Panc1 (cell line): ENCODE measurements around the gene NWD2. TPM values are rescaled to one million over a fixed set of nuclear protein-coding genes. Genes with fewer than 3 reads are reported as not detected.

Experiments
- ATAC-seq: fragments of 200-7000 bp; cut with Tn5 transposase; 2 replicates; pipeline ENCODE4 v1.9.1; 2020; ENCODE audit warnings: mild to moderate bottlenecking, moderate library complexity
- BruUV-seq: library from RNA; stranded (reverse); fragments of 400-500 nt; replicated peaks from 2 replicates; lab custom pipeline; 2021; lab: Mats Ljungman, UMichigan
- CTCF ChIA-PET: fragments of 300-600 bp; sonication (Branson Sonifier 250); formaldehyde crosslinking; loops from one replicate; lab custom pipeline; 2022; ENCODE audit warnings: antibody characterized with exemption; lab: Charles Lee
- POLR2A ChIA-PET: fragments of 300-600 bp; sonication (Branson Sonifier 250); formaldehyde crosslinking; loops from one replicate; lab custom pipeline; 2022; ENCODE audit warnings: antibody characterized with exemption; lab: Charles Lee
- DNase-seq: peaks from one replicate; pipeline ENCODE4 v3.0.0-alpha.2; 2010; ENCODE audit warnings: low read depth, low spot score
- H3K27ac ChIP-seq: 2 replicates; pipeline ENCODE4 v1.5.1; 2011; ENCODE audit warnings: mild to moderate bottlenecking, low read length, inconsistent platforms
- H3K27me3 ChIP-seq: fragments of 200-500 bp; sonication (Bioruptor generic); 2 replicates; pipeline ENCODE4 v1.6.0; 2014; ENCODE audit warnings: low read length, inconsistent platforms; ENCODE audit not compliant: control insufficient read depth, insufficient read depth
- H3K36me3 ChIP-seq: fragments of 200-500 bp; sonication (Bioruptor generic); 2 replicates; pipeline ENCODE4 v1.5.1; 2014; ENCODE audit warnings: inconsistent platforms, mild to moderate bottlenecking, low read length, moderate library complexity; ENCODE audit not compliant: control insufficient read depth, insufficient read depth
- H3K4me1 ChIP-seq: 2 replicates; pipeline ENCODE4 v1.5.1; 2011; ENCODE audit warnings: inconsistent platforms, mild to moderate bottlenecking, low read length, moderate library complexity; ENCODE audit not compliant: control insufficient read depth, insufficient read depth
- H3K4me3 ChIP-seq, 2 experiments: 2 replicates each; pipeline ENCODE4 v1.5.1; 2011 to 2012; ENCODE audit warnings: low read depth in 2 of 2, low read length in 2 of 2, mild to moderate bottlenecking in 2 of 2, inconsistent platforms in 1 of 2, moderate library complexity in 1 of 2
- H3K9me3 ChIP-seq: fragments of 200-500 bp; sonication (Bioruptor generic); 2 replicates; pipeline ENCODE4 v1.5.1; 2014; ENCODE audit warnings: low read depth, mild to moderate bottlenecking, inconsistent platforms, low read length, moderate library complexity; ENCODE audit not compliant: control insufficient read depth, insufficient read depth
- POLR2AphosphoS5 ChIP-seq: IDR thresholded peaks from 2 replicates; pipeline ENCODE4 v1.6.1; 2012; ENCODE audit warnings: mild to moderate bottlenecking, low read depth, low read length, moderate library complexity
- SIN3A ChIP-seq: IDR thresholded peaks from 2 replicates; pipeline ENCODE4 v1.6.1; 2012; ENCODE audit warnings: low read depth, mild to moderate bottlenecking, low read length, moderate library complexity, borderline replicate concordance; ENCODE audit not compliant: insufficient read depth
- TCF7L2 ChIP-seq: IDR thresholded peaks from 2 replicates; pipeline ENCODE4 v1.6.1; 2011; ENCODE audit warnings: mild to moderate bottlenecking, low read depth, low read length, inconsistent platforms
- in situ Hi-C: cut with HindIII; loops from 2 replicates; pipeline ENCODE4 v1.10.0; 2016; ENCODE audit warnings: low sequenced_read_pairs, low pct_unique_long_range_greater_than_20kb
- intact Hi-C: fragments of 100-400 bp; cut with micrococcal nuclease; formaldehyde crosslinking; loops from one replicate; pipeline ENCODE4 v1.10.0; 2022; ENCODE audit not compliant: unreplicated experiment
- total RNA-seq: library from RNA; stranded (reverse); gene quantifications from one replicate; pipeline ENCODE4 v1.2.1, GENCODE V29; 2021; ENCODE audit not compliant: unreplicated experiment
- TF ChIP-seq, protein P1 (sequence below), 2 experiments: IDR thresholded peaks; 2 replicates each; pipeline ENCODE4 v1.6.1; 2011 to 2012; ENCODE audit warnings: low read depth in 2 of 2, control low read depth in 1 of 2, low read length in 1 of 2, mild to moderate bottlenecking in 1 of 2, moderate library complexity in 1 of 2; ENCODE audit not compliant: insufficient read depth in 1 of 2
- TF ChIP-seq, protein P2 (sequence below): fragments of 450-650 bp; IDR thresholded peaks from 2 replicates; pipeline ENCODE4 v1.5.1; 2017; ENCODE audit warnings: mild to moderate bottlenecking

The NWD2 gene
- total RNA-seq, 1 experiment from 2014 or later = not detected

DNA sequence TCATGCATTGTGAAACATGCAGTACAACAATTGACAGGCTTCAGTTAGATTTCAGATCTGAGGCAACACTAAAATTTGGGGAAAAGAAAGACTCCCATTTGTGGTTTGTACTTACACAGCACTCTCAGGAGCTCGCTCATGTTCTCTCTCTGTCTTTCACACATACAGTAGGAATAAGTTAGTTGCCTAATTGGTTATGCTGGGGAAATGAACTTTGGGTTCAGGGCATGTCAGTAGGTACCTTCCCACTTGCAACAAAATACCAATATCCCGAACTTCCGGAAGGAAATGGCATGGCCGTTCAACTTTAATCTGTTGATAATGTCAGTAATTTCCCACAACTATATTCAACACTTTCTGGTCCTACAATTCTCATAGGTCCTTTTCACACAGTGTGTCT, 223.3 kb downstream of the NWD2 start:
- H3K4me3 ChIP-seq = no peak overlapping the region
- ATAC-seq (no peak), DNase-seq (no peak)
- no peaks in the 10 kb centered on the region for H3K36me3 ChIP-seq
- TF ChIP-seq, protein P1, sequence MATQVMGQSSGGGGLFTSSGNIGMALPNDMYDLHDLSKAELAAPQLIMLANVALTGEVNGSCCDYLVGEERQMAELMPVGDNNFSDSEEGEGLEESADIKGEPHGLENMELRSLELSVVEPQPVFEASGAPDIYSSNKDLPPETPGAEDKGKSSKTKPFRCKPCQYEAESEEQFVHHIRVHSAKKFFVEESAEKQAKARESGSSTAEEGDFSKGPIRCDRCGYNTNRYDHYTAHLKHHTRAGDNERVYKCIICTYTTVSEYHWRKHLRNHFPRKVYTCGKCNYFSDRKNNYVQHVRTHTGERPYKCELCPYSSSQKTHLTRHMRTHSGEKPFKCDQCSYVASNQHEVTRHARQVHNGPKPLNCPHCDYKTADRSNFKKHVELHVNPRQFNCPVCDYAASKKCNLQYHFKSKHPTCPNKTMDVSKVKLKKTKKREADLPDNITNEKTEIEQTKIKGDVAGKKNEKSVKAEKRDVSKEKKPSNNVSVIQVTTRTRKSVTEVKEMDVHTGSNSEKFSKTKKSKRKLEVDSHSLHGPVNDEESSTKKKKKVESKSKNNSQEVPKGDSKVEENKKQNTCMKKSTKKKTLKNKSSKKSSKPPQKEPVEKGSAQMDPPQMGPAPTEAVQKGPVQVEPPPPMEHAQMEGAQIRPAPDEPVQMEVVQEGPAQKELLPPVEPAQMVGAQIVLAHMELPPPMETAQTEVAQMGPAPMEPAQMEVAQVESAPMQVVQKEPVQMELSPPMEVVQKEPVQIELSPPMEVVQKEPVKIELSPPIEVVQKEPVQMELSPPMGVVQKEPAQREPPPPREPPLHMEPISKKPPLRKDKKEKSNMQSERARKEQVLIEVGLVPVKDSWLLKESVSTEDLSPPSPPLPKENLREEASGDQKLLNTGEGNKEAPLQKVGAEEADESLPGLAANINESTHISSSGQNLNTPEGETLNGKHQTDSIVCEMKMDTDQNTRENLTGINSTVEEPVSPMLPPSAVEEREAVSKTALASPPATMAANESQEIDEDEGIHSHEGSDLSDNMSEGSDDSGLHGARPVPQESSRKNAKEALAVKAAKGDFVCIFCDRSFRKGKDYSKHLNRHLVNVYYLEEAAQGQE (IDR thresholded peaks at IDR 0.05; ENCODE audit: insufficient read depth in 1 of 2, low read depth in 2 of 2, low read length in 1 of 2) = no peak
- no peak for TF ChIP-seq POLR2AphosphoS5
- TF ChIP-seq, protein P2, sequence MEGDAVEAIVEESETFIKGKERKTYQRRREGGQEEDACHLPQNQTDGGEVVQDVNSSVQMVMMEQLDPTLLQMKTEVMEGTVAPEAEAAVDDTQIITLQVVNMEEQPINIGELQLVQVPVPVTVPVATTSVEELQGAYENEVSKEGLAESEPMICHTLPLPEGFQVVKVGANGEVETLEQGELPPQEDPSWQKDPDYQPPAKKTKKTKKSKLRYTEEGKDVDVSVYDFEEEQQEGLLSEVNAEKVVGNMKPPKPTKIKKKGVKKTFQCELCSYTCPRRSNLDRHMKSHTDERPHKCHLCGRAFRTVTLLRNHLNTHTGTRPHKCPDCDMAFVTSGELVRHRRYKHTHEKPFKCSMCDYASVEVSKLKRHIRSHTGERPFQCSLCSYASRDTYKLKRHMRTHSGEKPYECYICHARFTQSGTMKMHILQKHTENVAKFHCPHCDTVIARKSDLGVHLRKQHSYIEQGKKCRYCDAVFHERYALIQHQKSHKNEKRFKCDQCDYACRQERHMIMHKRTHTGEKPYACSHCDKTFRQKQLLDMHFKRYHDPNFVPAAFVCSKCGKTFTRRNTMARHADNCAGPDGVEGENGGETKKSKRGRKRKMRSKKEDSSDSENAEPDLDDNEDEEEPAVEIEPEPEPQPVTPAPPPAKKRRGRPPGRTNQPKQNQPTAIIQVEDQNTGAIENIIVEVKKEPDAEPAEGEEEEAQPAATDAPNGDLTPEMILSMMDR = no peak
- no peak for TF ChIP-seq SIN3A
- no peak for TF ChIP-seq TCF7L2
- no peaks in the 10 kb centered on the region for H3K4me1 ChIP-seq
- no peaks in the 10 kb centered on the region for H3K9me3 ChIP-seq
- BruUV-seq = no TSS peak
- ChIA-PET POLR2A (no interaction called here), CTCF (no interaction called here)
- intact Hi-C loops (no loop called here), in situ Hi-C loops (no loop called here)
- H3K27ac ChIP-seq = no peak overlapping the region
- H3K27me3 ChIP-seq = 0 out of 2 replicates have a peak, but pooled peaks cover 2% of the 10 kb centered on the region

DNA sequence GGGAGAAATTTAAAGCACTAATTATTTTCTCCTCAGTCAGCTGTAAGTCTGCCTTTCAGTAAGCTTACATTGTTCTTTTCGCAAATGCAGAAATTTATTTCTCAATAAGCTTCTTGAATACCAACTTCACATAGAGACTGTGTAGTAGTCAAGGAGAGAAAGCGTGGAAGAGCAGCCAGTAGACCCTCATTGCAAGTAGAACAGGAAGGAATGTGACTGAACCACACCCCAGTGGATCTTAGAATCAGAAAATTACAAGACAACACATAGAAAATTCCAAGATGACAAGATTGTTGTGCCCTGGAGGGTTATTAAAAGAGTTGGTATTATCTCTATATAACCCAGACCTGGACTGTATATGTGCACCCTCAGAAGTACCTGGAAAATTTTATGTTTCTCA, 224.7 kb downstream of the NWD2 start:
- Histone ChIP-seq H3K27ac (no peak overlapping the region), H3K9me3 (no peaks in the 10 kb centered on the region), H3K27me3 (0 out of 2 replicates have a peak, but pooled peaks cover 2% of the 10 kb centered on the region), H3K4me3 (no peak overlapping the region), H3K4me1 (no peaks in the 10 kb centered on the region), H3K36me3 (no peaks in the 10 kb centered on the region)
- no TSS peak for BruUV-seq
- in situ Hi-C loops (no loop called here), intact Hi-C loops (no loop called here)
- TF ChIP-seq SIN3A = no peak
- no peak for TF ChIP-seq POLR2AphosphoS5
- TF ChIP-seq TCF7L2 = no peak
- TF ChIP-seq, protein P1 (IDR thresholded peaks at IDR 0.05; ENCODE audit: insufficient read depth in 1 of 2, low read depth in 2 of 2, low read length in 1 of 2) = no peak
- TF ChIP-seq, protein P2 = no peak
- no peak for DNase-seq
- CTCF ChIA-PET = no interaction called here
- POLR2A ChIA-PET = no interaction called here
- no peak for ATAC-seq
